IMR-90 (cell line): Measurements from ENCODE around the gene COX14. TPM values are rescaled to one million over a fixed set of nuclear protein-coding genes. Genes with fewer than 3 reads are reported as not detected.

Source experiments
- ATAC-seq: fragments of 200-7000 bp; cut with Tn5 transposase; 2 replicates; pipeline ENCODE4 v1.9.1; 2020; ENCODE audit warnings: low read depth, mild to moderate bottlenecking, moderate library complexity
- BruUV-seq: library from RNA; stranded (reverse); fragments of 400-500 nt; replicated peaks from 2 replicates; lab custom pipeline; 2021; lab: Mats Ljungman, UMichigan
- CTCF ChIA-PET: fragments of 300-600 bp; formaldehyde crosslinking; extraction: SDS; loops from one replicate; lab custom pipeline; 2021; ENCODE audit warnings: antibody characterized with exemption; lab: Yijun Ruan, JAX
- POLR2A ChIA-PET: fragments of 300-600 bp; sonication (Branson Sonifier 250); formaldehyde crosslinking; loops from one replicate; lab custom pipeline; 2022; ENCODE audit warnings: antibody characterized with exemption; ENCODE audit not compliant: unreplicated experiment; lab: Charles Lee
- DNase-seq: peaks from one replicate; pipeline ENCODE4 v3.0.0; 2013
- H2AFZ ChIP-seq: replicated peaks from 2 replicates; pipeline ENCODE3; 2013; ENCODE audit warnings: low read length, mild to moderate bottlenecking; ENCODE audit not compliant: poor library complexity
- H2AK5ac ChIP-seq: 2 replicates; pipeline ENCODE4 v1.6.1; 2013; ENCODE audit warnings: low read depth, low read length, inconsistent platforms
- H2AK9ac ChIP-seq: replicated peaks from 2 replicates; pipeline ENCODE3; 2013; ENCODE audit warnings: mild to moderate bottlenecking, low read depth, low read length, moderate library complexity; ENCODE audit not compliant: poor library complexity
- H2BK120ac ChIP-seq: 2 replicates; pipeline ENCODE4 v1.6.1; 2013; ENCODE audit warnings: low read depth, low read length, inconsistent platforms
- H2BK15ac ChIP-seq: 3 replicates; pipeline ENCODE4 v1.6.1; 2013; ENCODE audit warnings: low read depth, low read length, inconsistent platforms
- H2BK20ac ChIP-seq: 2 replicates; pipeline ENCODE4 v1.6.1; 2013; ENCODE audit warnings: low read depth, mild to moderate bottlenecking, inconsistent platforms, low read length, moderate library complexity
- H2BK5ac ChIP-seq: 2 replicates; pipeline ENCODE4 v1.6.1; 2013; ENCODE audit warnings: mild to moderate bottlenecking, low read depth, low read length, inconsistent platforms; ENCODE audit not compliant: poor library complexity, severe bottlenecking
- H3K14ac ChIP-seq: replicated peaks from 2 replicates; pipeline ENCODE4 v1.6.1; 2013; ENCODE audit warnings: low read depth, low read length, inconsistent platforms
- H3K18ac ChIP-seq: 2 replicates; pipeline ENCODE4 v1.6.1; 2013; ENCODE audit warnings: low read depth, low read length, control low read depth
- H3K23ac ChIP-seq: 2 replicates; pipeline ENCODE4 v1.6.1; 2013; ENCODE audit warnings: low read depth, low read length, inconsistent platforms
- H3K27ac ChIP-seq: 2 replicates; pipeline ENCODE4 v1.5.1; 2013; ENCODE audit warnings: mild to moderate bottlenecking, control low read depth, low read length; ENCODE audit not compliant: insufficient read depth
- H3K27me3 ChIP-seq: 2 replicates; pipeline ENCODE4 v1.6.1; 2013; ENCODE audit warnings: low read length; ENCODE audit not compliant: control insufficient read depth, insufficient read depth
- H3K36me3 ChIP-seq: 2 replicates; pipeline ENCODE4 v1.6.1; 2013; ENCODE audit warnings: low read length, mixed read lengths; ENCODE audit not compliant: control insufficient read depth, insufficient read depth
- H3K4ac ChIP-seq: 2 replicates; pipeline ENCODE4 v1.6.1; 2013; ENCODE audit warnings: low read depth, low read length, inconsistent platforms
- H3K4me1 ChIP-seq: 2 replicates; pipeline ENCODE4 v1.6.1; 2013; ENCODE audit warnings: low read length, mixed read lengths; ENCODE audit not compliant: control insufficient read depth, insufficient read depth
- H3K4me2 ChIP-seq: 2 replicates; pipeline ENCODE4 v1.6.1; 2013; ENCODE audit warnings: low read depth, mild to moderate bottlenecking, control low read depth, low read length, moderate library complexity
- H3K4me3 ChIP-seq: 2 replicates; pipeline ENCODE4 v1.5.1; 2013; ENCODE audit warnings: low read depth, mild to moderate bottlenecking, control low read depth, low read length, moderate library complexity; ENCODE audit not compliant: insufficient read depth
- H3K56ac ChIP-seq: 2 replicates; pipeline ENCODE4 v1.6.1; 2013; ENCODE audit warnings: low read length, inconsistent platforms; ENCODE audit not compliant: insufficient read depth; ENCODE audit errors: extremely low read depth
- H3K79me1 ChIP-seq, 2 experiments: 2 replicates each; pipeline ENCODE4 v1.6.1; 2013; ENCODE audit warnings: low read length in 2 of 2, inconsistent platforms in 1 of 2, low read depth in 1 of 2
- H3K9ac ChIP-seq: 2 replicates; pipeline ENCODE4 v1.6.1; 2013; ENCODE audit warnings: low read depth, low read length, control low read depth
- H3K9me1 ChIP-seq: 2 replicates; pipeline ENCODE4 v1.6.1; 2013; ENCODE audit warnings: low read length, inconsistent platforms; ENCODE audit not compliant: insufficient read depth
- H3K9me3 ChIP-seq: 2 replicates; pipeline ENCODE4 v1.6.1; 2013; ENCODE audit warnings: low read length; ENCODE audit not compliant: control insufficient read depth, insufficient read depth
- H4K20me1 ChIP-seq: 2 replicates; pipeline ENCODE4 v1.6.1; 2013; ENCODE audit warnings: low read length, inconsistent platforms; ENCODE audit not compliant: insufficient read depth
- H4K5ac ChIP-seq: 2 replicates; pipeline ENCODE4 v1.6.1; 2013; ENCODE audit warnings: mild to moderate bottlenecking, low read depth, low read length, control low read depth
- H4K8ac ChIP-seq, 2 experiments: 2 replicates each; pipeline ENCODE4 v1.6.1; 2013; ENCODE audit warnings: low read depth in 2 of 2, low read length in 2 of 2, control low read depth in 1 of 2, inconsistent platforms in 1 of 2
- H4K91ac ChIP-seq: 2 replicates; pipeline ENCODE4 v1.6.1; 2013; ENCODE audit warnings: low read depth, low read length, inconsistent platforms; ENCODE audit not compliant: insufficient read depth
- BHLHE40 ChIP-seq: fragments of 150-350 bp; IDR thresholded peaks from 2 replicates; pipeline ENCODE4 v1.6.1; 2016; ENCODE audit warnings: mild to moderate bottlenecking, low read depth, low read length
- CEBPB ChIP-seq: IDR thresholded peaks from 2 replicates; pipeline ENCODE4 v1.6.1; 2012; ENCODE audit warnings: low read depth, low read length, improper control_type of control experiment
- CHD1 ChIP-seq: IDR thresholded peaks from 2 replicates; pipeline ENCODE4 v1.6.1; 2012; ENCODE audit warnings: low read depth, low read length, improper control_type of control experiment
- CTCF ChIP-seq: conservative IDR thresholded peaks from 2 replicates; pipeline ENCODE4 v1.5.1; 2012; ENCODE audit warnings: mild to moderate bottlenecking, low read depth, low read length, improper control_type of control experiment
- ELK1 ChIP-seq: fragments of 150-350 bp; IDR thresholded peaks from 2 replicates; pipeline ENCODE4 v1.6.1; 2016; ENCODE audit warnings: low read depth, mild to moderate bottlenecking, low read length, moderate library complexity, borderline replicate concordance
- FOS ChIP-seq: fragments of 150-350 bp; IDR thresholded peaks from 2 replicates; pipeline ENCODE4 v1.6.1; 2016; ENCODE audit warnings: low read depth, low read length
- MAFK ChIP-seq: IDR thresholded peaks from 2 replicates; pipeline ENCODE4 v1.6.1; 2012; ENCODE audit warnings: low read depth, low read length, improper control_type of control experiment
- MAZ ChIP-seq: IDR thresholded peaks from 2 replicates; pipeline ENCODE4 v1.6.1; 2012; ENCODE audit warnings: low read depth, mild to moderate bottlenecking, low read length, improper control_type of control experiment, moderate library complexity, borderline replicate concordance
- MXI1 ChIP-seq: IDR thresholded peaks from 2 replicates; pipeline ENCODE4 v1.6.1; 2012; ENCODE audit warnings: low read depth, mild to moderate bottlenecking, low read length, moderate library complexity, borderline replicate concordance
- NFE2L2 ChIP-seq: fragments of 150-350 bp; IDR thresholded peaks from 2 replicates; pipeline ENCODE4 v1.6.1; 2016; ENCODE audit warnings: low read depth, mild to moderate bottlenecking, low read length
- POLR2A ChIP-seq: IDR thresholded peaks from 2 replicates; pipeline ENCODE4 v1.6.1; 2012; ENCODE audit warnings: mild to moderate bottlenecking, low read depth, low read length
- RAD21 ChIP-seq: IDR thresholded peaks from 2 replicates; pipeline ENCODE4 v1.6.1; 2012; ENCODE audit warnings: low read length, improper control_type of control experiment
- RCOR1 ChIP-seq: IDR thresholded peaks from 2 replicates; pipeline ENCODE4 v1.6.1; 2012; ENCODE audit warnings: mild to moderate bottlenecking, low read length, improper control_type of control experiment; ENCODE audit not compliant: insufficient replicate concordance
- RFX5 ChIP-seq: IDR thresholded peaks from 2 replicates; pipeline ENCODE4 v1.8.0; 2012; ENCODE audit warnings: low read depth, mild to moderate bottlenecking, low read length, moderate library complexity
- SMC3 ChIP-seq: fragments of 150-350 bp; IDR thresholded peaks from 2 replicates; pipeline ENCODE4 v1.6.1; 2016; ENCODE audit warnings: low read depth, mild to moderate bottlenecking, antibody characterized with exemption, low read length, moderate library complexity
- USF2 ChIP-seq: fragments of 150-350 bp; IDR thresholded peaks from 2 replicates; pipeline ENCODE4 v1.6.1; 2017; ENCODE audit warnings: mild to moderate bottlenecking, antibody characterized with exemption, low read length, low read depth
- WGBS, 2 experiments: methylation state at CpG; one replicate each; pipeline versions ENCODE4 v1.1.5 to v1.1.7; 2013; ENCODE audit warnings: missing lambda C conversion rate in 2 of 2; ENCODE audit not compliant: insufficient read length in 1 of 2; ENCODE audit errors: extremely low coverage in 2 of 2; 5-methylcytosine and 5-hydroxymethylcytosine counted together
- dilution Hi-C: fragments of 300-500 bp; cut with HindIII; formaldehyde crosslinking; loops from one replicate; pipeline ENCODE4 v1.14.3; 2018; ENCODE audit warnings: low sequenced_read_pairs; ENCODE audit not compliant: unreplicated experiment
- in situ Hi-C: fragments of 300-500 bp; cut with MboI; formaldehyde crosslinking; loops from 3 replicates; pipeline ENCODE4 v1.14.3; 2019; ENCODE audit warnings: low sequenced_read_pairs, inconsistent platforms, mixed read lengths
- intact Hi-C: fragments of 100-400 bp; cut with micrococcal nuclease; formaldehyde crosslinking; loops from 2 replicates; pipeline ENCODE4 v1.10.0; 2022
- polyA plus RNA-seq, 3 experiments: library from polyadenylated mRNA; depleted of rRNA; stranded (reverse); fragments of >200 nt; gene quantifications; 2 replicates each; pipeline ENCODE4 v1.2.3, GENCODE V29; 2012; ENCODE audit warnings: low replicate concordance in 1 of 3
- total RNA-seq: library from RNA; depleted of rRNA; stranded (reverse); fragments of >200 nt; gene quantifications from 2 replicates; pipeline ENCODE4 v1.2.3, GENCODE V29; 2012

Gene COX14
- total and polyA plus RNA-seq, 2 of the 4 experiments (the other 2 are of a cell fraction), result 30.8 to 81.8 TPM

- no peak overlapping the region for H3K27ac ChIP-seq
- no peaks in the 10 kb centered on the region for H3K79me1 ChIP-seq
- no peaks in the 10 kb centered on the region; the same call in 1 of the 2 replicates for H4K20me1 ChIP-seq
- no peak overlapping the region for H2AK5ac ChIP-seq
- H2BK5ac ChIP-seq, result no peak overlapping the region
- CTCF ChIA-PET, result interaction anchor here (0.8 kb wide), 1 partner anchor 32 kb away, joined by 3 read pairs; no protein-coding TSS in a partner anchor
- peaks cover 3% of the 10 kb centered on the region; the same call in 1 of the 2 replicates for H3K4me1 ChIP-seq
- no peak for TF ChIP-seq CEBPB
- no peak for TF ChIP-seq MAZ
- TF ChIP-seq CHD1, result no peak
- TF ChIP-seq CTCF, result no peak
- no peak for TF ChIP-seq POLR2A
- no peak for TF ChIP-seq MAFK
- no peak for TF ChIP-seq MXI1
- no peak for TF ChIP-seq SMC3
- no peak for TF ChIP-seq USF2
- TF ChIP-seq NFE2L2, result no peak
- no peak for TF ChIP-seq RAD21
- no peak for TF ChIP-seq BHLHE40
- TF ChIP-seq ELK1, result no peak
- TF ChIP-seq RFX5, result no peak
- TF ChIP-seq FOS, result no peak
- no peak for TF ChIP-seq RCOR1
- no peak overlapping the region for H3K4me3 ChIP-seq
- H3K18ac ChIP-seq, result no peak overlapping the region
- H2BK15ac ChIP-seq, result no peak overlapping the region
- ATAC-seq (no peak), DNase-seq (no peak)
- no peak overlapping the region; the same call in 1 of the 2 replicates for H3K23ac ChIP-seq
- H3K27me3 ChIP-seq, result no peaks in the 10 kb centered on the region
- H4K5ac ChIP-seq, result no peak overlapping the region
- H3K56ac ChIP-seq, result peak overlapping the region; percentile 1; the same call in 1 of the 2 replicates
- POLR2A ChIA-PET, result no interaction called here
- H2AK9ac ChIP-seq, result no peak overlapping the region
- no peak overlapping the region for H3K4me2 ChIP-seq
- no peak overlapping the region; a peak in 1 of 4 replicates for H4K8ac ChIP-seq
- intact Hi-C loops, result loop anchor here (1.0 to 2.0 kb wide), 2 partner anchors 100 to 239 kb away; no protein-coding TSS in a partner anchor
- no peaks in the 10 kb centered on the region for H3K9me3 ChIP-seq
- BruUV-seq, result no TSS peak
- H3K14ac ChIP-seq, result 0 out of 2 replicates have a peak overlapping the region, but pooled peaks have one; percentile 16
- no peak overlapping the region for H2AFZ ChIP-seq
- H2BK20ac ChIP-seq, result no peak overlapping the region
- in situ Hi-C loops, result no loop called here
- no peaks in the 10 kb centered on the region for H3K9me1 ChIP-seq
- no peak overlapping the region for H3K9ac ChIP-seq
- H2BK120ac ChIP-seq, result no peak overlapping the region
- H3K36me3 ChIP-seq, result no peaks in the 10 kb centered on the region
- dilution Hi-C loops, result no loop called here
- 100% methylated on average over 1 of the region's 1 CpG; no CpG with 5 or more reads in 1 of the 2 experiments for WGBS, 2 experiments
- no peak overlapping the region for H3K4ac ChIP-seq
- H4K91ac ChIP-seq, result no peak overlapping the region
Observed at GRCh38 chr12:50075808-50076170, 36.2 kb upstream of the COX14 start.
